Thyroid gland (tissue), 4 donors: Measurements from ENCODE around the gene SELENON.

Source experiments
- CTCF ChIP-seq, 6 experiments: fragments of 200-600 bp in 3 of 6; fragments of 450-650 bp in 3 of 6; sonication (generic) in 3 of 6; IDR thresholded peaks; one replicate each; pipeline ENCODE4 v1.5.1; 2016 to 2019; ENCODE audit warnings: antibody characterized with exemption in 6 of 6, mild to moderate bottlenecking in 2 of 6, inconsistent platforms in 1 of 6, moderate library complexity in 1 of 6
- POLR2A ChIP-seq, 2 donors: fragments of 450-650 bp; IDR thresholded peaks; one replicate each; pipeline ENCODE4 v1.6.1; 2017; ENCODE audit warnings: antibody characterized with exemption in 2 of 2, mild to moderate bottlenecking in 2 of 2, moderate library complexity in 1 of 2

- no peak for TF ChIP-seq CTCF (IDR thresholded peaks at IDR 0.05)
- TF ChIP-seq POLR2A (IDR thresholded peaks at IDR 0.05), result no peak
Measured at GRCh38 chr1:25802915-25803314, 2.9 kb downstream of the SELENON start.
